HL-60 (cell line): Measurements from ENCODE around the gene MYBPC3.
A peak's percentile ranks its signal among the peaks of the same experiment; 100 is the strongest.

Source experiments
- DNase-seq, 2 experiments: peaks; one replicate each; pipeline ENCODE4 v3.0.0-alpha.2; 2010 to 2020; ENCODE audit warnings: low read depth in 1 of 2, low spot score in 1 of 2
- H3K27ac ChIP-seq: fragments of 250-450 bp; sonication (Bioruptor Pico); replicated peaks from 2 replicates; pipeline ENCODE4 v1.5.1; 2020; ENCODE audit warnings: mild to moderate bottlenecking, moderate library complexity
- H3K27me3 ChIP-seq: fragments of 250-450 bp; sonication (Bioruptor Pico); 2 replicates; pipeline ENCODE4 v1.5.1; 2021; ENCODE audit warnings: mild to moderate bottlenecking, moderate library complexity; ENCODE audit not compliant: insufficient read depth, poor library complexity, severe bottlenecking
- H3K4me3 ChIP-seq: replicated peaks from 2 replicates; pipeline ENCODE4 v1.5.1; 2011; ENCODE audit warnings: mild to moderate bottlenecking, control low read depth, low read length; ENCODE audit not compliant: insufficient read depth
- CTCF ChIP-seq: IDR thresholded peaks from one replicate; pipeline ENCODE4 v1.5.1; 2011; ENCODE audit warnings: low read length, control low read depth, inconsistent platforms; ENCODE audit not compliant: insufficient read depth
- GABPA ChIP-seq: IDR thresholded peaks from 2 replicates; pipeline ENCODE4 v1.6.1; 2012; ENCODE audit warnings: low read depth
- POLR2AphosphoS5 ChIP-seq: IDR thresholded peaks from 2 replicates; pipeline ENCODE4 v1.6.1; 2012; ENCODE audit warnings: low read depth
- REST ChIP-seq: IDR thresholded peaks from 2 replicates; pipeline ENCODE4 v1.6.1; 2012; ENCODE audit warnings: low read depth; ENCODE audit not compliant: insufficient replicate concordance
- SPI1 ChIP-seq: IDR thresholded peaks from 2 replicates; pipeline ENCODE4 v1.6.1; 2012; ENCODE audit warnings: low read depth, mild to moderate bottlenecking, borderline replicate concordance

MYBPC3 gene

DNA sequence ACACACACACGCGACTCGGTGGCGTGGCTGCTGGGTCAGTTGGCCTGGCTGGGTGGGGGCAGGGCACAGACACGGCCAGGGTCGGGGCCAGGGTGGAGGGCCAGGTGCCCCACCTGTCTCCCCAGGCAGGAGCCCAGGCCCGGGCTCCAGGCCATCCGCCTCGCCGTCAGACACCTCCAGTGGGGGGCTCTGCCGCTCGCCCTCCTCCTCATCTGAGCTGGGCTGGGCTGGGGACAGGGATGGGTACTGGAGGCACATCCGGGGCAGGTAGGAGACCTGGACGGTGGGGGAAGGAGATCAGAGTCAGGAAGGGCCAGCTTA is 6.2 kb upstream of the MYBPC3 start:
- Histone ChIP-seq H3K27ac (peak overlapping the region; percentile 96), H3K27me3 (no peaks in the 10 kb centered on the region), H3K4me3 (no peak overlapping the region)
- TF ChIP-seq SPI1, result no peak
- peak; percentile 18 for TF ChIP-seq POLR2AphosphoS5
- DNase-seq, result no peak

DNA sequence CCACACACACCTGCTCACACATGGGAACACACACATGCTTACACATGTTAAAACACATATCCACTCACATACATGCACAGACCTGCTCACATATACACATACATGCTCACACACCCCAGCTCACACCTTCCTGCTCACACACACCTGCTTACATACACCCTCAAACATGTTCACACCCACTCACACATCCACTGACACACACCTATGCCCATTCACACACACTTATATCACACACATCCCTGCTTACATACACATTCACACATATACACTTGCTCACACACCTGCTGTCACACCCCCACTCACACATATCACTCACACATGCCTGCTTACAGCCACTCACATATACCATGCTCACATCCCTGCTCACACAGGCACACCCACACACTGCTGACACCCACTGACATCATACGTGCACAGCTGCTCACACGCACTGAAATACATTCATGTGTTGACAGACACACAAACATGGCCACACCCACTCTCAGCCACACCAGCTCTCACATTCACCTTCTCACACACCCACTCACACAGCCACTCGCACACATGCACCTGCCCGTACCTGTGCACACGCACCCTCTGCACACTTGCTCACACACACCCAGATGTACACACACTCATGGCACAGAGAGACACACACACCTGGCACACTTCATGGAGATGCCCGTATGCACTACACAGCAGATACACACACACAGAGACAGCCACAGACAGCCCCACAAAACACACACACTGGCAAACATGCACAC is 5.7 kb upstream of the MYBPC3 start:
- Histone ChIP-seq H3K27me3 (no peaks in the 10 kb centered on the region), H3K4me3 (no peak overlapping the region), H3K27ac (peak overlapping the region; percentile 96)
- no peak for DNase-seq
- TF ChIP-seq GABPA, result no peak
- peak; percentile 76 for TF ChIP-seq POLR2AphosphoS5
- TF ChIP-seq SPI1, result no peak

DNA sequence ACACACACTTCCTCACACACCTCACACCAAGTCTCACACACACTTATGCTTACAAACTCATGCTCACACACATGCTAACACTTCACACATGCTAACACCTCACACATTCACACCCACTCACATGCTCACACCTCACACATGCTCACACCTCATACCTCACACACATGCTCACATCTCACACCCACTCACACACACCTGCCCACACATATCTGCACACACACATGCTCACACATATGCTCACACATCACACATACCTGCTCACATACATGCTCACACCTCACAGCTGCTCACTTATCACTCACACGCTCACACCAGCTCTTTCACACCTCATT is 4.5 kb upstream of the MYBPC3 start:
- no peak for DNase-seq
- Histone ChIP-seq H3K27me3 (no peaks in the 10 kb centered on the region), H3K4me3 (no peak overlapping the region), H3K27ac (peak overlapping the region; percentile 96)
- TF ChIP-seq GABPA (no peak), REST (no peak), CTCF (no peak), POLR2AphosphoS5 (peak; percentile 75; the same call in 1 of the 2 replicates), SPI1 (no peak)

GRCh38 chr11:47356129-47356997 is 3.9 kb upstream of the MYBPC3 start:
- Histone ChIP-seq H3K4me3 (no peak overlapping the region), H3K27me3 (no peaks in the 10 kb centered on the region), H3K27ac (peak overlapping the region; percentile 96)
- no peak for DNase-seq
- TF ChIP-seq GABPA (no peak), SPI1 (no peak), POLR2AphosphoS5 (peak; percentile 62; the same call in 1 of the 2 replicates), CTCF (no peak), REST (no peak)
